ENCODE data around the gene ENTPD6.

Gene ENTPD6

DNA sequence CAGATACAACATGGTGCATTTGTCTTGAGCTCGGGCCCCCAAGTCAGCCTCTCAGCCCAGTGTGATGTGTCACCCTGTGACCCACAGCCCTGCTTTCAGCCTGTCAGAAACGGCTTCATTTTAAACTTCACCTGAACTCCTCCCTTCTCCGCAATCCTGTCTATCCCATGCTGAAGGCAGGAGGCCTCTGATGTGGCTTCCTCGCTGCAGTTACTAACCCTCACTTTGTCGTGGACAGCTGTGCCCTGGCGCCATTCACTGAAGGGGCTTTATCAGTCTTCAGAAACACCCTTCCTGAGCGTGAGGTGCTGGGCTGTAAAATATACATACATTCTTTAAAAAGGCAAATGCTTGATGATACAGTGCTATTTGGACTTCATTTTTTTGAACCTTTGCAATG is 7.9 kb upstream of the ENTPD6 start:
- in situ Hi-C loops (cut with HindIII; ENCODE audit: low sequenced_read_pairs) = no loop called here

DNA sequence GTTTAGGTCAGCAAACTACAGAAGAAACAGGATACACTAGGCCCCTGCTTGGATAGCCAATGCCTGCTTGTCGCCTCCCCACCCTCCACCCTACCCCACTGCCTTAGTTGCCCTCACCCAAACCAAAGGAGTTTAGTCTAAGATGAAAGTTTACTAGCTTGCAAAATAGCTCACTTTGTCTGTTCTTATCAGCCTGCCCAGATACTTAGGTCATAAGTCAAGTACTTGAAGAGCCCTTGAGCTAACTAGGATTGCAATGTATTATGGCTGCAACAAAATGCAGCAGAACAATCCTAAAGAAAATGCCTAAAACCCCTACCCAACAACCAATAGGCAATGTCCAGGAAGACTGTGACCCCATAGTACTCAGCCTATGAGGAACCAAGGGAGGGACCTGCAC is 7.3 kb upstream of the ENTPD6 start:
- in situ Hi-C loops (cut with HindIII; ENCODE audit: low sequenced_read_pairs) = no loop called here

DNA sequence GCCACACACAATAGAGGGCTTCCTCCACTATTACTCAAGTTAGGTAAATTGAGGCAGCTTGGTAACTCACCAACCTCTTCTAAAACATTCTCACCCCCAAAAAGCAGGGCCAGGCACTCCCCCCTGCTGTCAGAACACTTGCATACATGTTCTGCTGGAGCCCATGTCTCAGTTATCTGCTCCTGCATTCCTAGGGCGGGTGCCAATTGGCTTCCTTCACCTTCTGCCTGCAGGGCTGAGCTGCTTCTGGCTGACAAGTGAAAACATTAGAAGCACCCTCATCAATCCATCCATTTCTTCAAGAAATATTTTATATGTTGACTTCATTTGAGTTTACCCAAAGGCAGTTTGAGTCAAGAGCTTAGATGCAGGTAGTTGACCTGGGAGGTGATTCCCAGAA is 4.5 kb upstream of the ENTPD6 start:
- in situ Hi-C loops (cut with HindIII; ENCODE audit: low sequenced_read_pairs) = no loop called here

DNA sequence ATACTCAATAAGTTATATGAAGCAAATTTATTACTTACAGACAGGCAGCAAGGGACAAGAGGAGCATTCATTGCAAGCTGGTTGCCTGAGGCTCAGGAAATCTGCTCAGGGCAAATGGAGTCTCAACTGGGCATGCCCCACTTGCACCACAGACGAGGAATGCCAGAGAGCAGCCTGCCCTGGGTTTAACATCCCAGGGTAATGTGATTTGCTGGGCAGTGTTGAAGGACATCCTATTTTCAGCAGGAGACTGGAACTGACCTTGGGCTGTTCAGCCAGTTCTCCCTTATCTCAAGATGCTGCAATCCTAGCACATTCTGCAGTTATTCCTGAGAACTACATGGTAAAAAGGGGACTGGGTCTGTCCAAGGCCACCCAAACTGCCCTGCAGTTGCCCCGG is 3.8 kb upstream of the ENTPD6 start:
- in situ Hi-C loops (cut with HindIII; ENCODE audit: low sequenced_read_pairs) = no loop called here

DNA sequence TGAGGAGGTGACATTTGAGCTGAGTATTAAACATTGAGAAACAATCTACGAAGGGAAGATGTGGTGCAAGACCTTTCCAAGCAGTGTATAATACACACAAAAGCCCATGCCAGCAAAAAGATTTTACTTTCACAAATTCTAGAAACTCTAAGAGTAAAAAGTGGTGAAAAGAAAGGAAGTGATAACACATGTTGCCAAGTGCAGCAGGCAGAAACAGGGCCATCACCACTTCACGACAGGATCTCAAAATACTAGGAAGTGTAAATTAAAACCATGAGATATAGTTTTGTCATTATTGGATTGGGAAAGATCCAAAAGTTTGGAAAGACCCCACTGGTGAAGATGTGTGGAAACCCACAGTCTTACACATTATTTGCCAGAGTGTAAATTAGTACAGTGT is 1.7 kb upstream of the ENTPD6 start:
- in situ Hi-C loops (cut with HindIII; ENCODE audit: low sequenced_read_pairs) = no loop called here

DNA sequence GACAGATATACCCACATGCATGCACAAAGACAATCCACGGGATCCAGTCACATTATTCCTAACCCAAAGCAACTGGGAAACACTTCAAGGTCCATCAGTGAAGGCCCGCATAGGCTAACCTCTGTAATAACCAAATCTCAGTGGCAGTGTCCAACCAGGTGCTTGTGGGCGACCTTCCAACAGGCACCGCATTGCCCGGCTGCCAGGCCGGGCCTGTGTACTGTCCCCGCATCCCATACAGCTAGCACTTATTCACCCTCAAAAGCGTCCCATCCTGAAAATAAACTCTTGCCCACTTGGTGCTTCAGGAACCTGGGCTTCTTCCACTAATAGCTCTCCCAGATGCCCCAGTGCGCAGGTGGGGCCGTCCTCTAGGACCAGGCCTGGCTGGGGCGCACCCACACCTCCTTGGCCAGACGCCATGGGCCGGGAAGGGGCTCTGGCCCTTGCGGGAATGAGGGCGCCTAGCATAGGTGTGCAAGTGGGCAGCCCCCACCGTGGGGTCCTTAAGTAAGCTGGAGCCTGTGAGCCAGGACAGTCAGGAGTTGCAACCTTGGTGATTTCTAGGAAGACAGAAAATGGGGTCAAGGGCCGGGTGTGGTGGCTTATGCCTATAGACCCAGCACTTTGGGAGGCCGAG is 1.1 kb upstream of the ENTPD6 start:
- in situ Hi-C loops (cut with HindIII; ENCODE audit: low sequenced_read_pairs) = no loop called here

DNA sequence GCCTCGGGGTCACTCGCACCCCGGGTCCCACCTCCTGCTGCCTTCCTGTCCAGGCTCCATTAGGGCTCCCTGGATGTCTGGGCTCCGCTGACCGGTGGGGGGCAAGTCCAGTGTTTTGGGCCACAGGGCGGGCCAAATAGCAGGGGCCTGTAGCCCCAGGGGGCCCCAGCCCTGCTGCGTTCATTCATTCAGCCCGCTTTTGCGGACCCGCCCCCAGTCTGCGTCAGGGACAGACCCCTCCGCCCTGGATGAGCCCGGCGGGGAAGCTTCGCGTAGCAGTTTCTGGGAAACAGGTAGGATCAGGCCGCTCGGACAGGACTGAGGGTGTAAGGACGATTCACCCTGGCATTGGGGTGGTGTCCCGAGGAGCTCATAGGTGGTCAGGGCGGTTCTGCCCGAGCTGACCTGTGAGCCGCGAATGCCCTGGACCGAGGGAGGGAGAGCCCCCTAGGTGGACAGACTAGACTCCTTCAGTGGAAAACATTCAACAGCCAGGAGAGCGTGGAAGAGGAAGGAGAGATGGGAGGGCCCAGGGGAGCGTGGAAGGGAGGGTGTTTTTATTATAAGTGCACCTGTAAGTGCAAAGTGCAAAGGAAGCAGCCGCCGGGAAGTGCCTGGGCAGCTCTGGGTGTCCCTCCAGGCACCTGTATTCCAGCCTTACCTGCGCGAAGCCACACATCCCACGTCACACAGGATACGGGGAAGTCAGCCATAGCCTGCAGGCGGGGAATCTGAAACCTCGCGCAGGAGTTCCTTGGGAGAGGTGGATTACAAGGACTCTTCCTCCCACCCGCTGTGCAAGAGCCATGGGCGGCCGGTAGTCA is 662 bp downstream of the ENTPD6 start:
- in situ Hi-C loops (cut with HindIII; ENCODE audit: low sequenced_read_pairs) = no loop called here

DNA sequence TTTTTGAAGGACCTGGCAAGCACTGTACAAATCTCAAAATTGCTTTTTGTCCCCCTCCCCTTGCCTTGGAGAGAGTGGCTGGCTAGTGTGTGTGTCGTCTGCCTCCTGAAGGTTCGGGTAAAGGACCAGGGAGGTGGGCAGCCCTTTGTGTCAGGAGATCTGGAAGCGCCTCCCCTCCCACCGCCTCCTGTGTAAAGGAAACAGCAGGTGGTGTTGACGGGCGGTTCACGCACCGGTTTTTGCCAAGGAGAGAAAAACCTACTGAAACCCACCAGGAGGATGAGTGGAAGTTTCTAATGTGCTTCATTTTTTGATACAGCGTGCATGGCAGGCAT is 1.2 kb downstream of the ENTPD6 start:
- in situ Hi-C loops (cut with HindIII; ENCODE audit: low sequenced_read_pairs) = no loop called here

DNA sequence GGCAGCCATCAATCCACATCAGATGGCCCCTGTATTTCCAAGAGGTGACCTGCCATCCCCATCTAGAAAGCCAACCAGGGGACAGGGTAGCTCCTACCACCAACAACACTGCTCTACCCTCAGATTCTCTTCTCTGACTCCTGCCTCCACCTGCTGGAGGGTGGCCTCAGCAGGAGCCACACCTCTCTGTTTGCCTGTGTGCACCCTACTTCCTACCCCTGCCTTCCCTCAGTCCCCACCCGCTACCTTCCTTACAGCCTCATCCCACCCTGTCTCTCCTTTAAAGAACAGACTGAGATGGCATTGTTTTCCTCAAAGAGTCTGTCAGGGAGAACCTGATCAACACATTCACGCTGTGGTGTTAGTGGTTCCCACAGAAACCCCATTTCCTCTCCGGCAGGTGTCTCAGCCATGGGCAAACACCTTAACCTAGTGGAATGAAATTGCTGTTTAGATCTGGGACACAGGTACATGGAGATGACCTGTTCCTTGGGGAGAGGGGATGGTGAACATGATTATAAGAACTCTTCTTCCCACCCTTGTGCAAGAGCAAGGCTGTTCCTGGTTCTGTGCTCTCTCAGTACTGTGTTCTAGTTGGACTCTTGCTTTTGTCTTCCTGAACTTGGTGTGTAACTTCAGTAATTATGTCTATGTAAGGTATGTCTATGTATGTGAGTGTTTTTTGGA is 1.8 kb downstream of the ENTPD6 start:
- in situ Hi-C loops (cut with HindIII; ENCODE audit: low sequenced_read_pairs) = no loop called here

DNA sequence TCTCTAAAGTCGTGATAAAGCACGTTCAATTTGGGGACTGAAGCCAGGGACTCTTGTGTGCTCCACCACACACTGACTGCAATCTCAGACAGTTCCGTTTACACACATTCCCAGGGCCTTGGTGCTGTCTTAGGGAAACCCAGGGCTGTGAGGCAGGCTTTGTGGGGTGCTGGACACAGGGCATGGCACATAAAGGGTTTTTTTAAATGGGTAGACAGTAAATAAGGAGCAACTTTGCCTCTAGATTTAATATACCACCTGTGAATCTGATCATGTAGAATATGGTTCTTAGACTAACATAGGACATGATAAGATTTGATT is 2.3 kb downstream of the ENTPD6 start:
- in situ Hi-C loops (cut with HindIII; ENCODE audit: low sequenced_read_pairs) = no loop called here

DNA sequence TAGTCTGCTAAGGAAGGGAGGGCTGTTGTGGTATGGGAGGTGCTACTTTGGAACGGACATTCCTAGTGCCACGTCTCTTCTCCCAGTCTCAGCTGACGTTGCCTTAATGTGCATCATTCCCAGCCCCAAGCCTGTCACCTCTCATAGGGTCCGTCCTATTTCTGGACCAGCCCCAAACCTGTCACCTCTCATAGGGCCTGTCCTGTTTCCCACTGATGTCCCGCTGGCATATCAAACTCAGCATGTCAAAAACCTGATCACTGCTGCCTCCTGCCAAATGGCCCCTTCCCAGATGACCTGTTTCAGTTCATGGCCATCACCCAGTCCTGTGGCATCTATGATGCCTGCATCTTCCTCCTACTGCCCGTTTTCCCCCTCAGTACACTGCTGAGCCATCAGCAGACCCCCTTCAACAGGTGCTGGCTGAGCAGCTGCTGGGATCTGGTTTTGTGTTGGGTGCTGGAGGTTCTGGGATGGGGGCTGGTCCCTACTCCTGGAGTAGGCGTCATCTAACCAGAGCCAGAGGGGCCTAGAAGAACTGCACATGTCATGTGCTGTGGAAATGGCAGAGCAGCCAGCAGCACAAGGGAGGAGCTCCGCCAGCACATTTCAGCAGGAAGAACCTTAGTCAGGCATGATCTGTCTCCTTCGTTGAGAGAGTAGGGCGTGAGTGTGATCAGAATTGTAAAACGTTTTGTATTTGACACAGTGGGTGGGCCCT is 3.3 kb downstream of the ENTPD6 start:
- in situ Hi-C loops (cut with HindIII; ENCODE audit: low sequenced_read_pairs) = no loop called here

DNA sequence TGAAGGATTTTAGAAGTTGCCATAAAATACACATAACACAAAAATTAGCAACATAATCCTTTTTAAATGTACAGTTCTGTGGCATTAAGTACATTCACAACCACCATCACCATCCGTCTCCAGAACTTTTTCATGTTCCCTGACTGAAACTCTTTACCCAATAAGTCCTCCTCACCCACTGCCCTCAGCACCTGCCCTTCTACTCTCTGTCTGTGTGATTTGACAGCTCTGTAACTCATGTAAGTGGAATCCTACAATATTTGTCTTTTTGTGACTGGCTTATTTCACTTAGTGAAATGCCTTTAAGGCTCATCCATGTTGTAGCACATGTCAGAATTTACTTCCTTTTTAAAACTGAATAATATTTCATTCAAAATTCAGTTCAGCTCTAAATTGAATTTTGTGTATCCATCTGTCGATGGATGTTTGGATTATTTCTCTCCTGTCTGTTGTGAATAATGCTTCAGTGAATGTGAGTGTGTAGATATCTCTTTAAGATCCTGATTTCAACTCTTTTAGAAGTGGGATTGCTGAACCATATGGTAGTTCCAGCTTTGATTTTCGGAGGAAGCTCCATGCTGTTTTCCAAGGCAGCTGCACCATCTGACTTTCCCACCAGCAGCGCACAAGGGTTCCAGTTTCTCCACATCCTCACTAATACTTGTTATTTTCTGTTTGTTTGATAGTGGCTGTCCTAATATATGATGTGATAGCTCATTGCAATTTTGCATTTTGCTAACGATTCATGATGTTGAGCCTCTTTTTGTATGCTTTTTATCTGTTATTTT is 4.2 kb downstream of the ENTPD6 start:
- in situ Hi-C loops (cut with HindIII; ENCODE audit: low sequenced_read_pairs) = loop anchor here (10.0 kb wide), 1 partner anchor 65 kb away; no protein-coding TSS in a partner anchor

DNA sequence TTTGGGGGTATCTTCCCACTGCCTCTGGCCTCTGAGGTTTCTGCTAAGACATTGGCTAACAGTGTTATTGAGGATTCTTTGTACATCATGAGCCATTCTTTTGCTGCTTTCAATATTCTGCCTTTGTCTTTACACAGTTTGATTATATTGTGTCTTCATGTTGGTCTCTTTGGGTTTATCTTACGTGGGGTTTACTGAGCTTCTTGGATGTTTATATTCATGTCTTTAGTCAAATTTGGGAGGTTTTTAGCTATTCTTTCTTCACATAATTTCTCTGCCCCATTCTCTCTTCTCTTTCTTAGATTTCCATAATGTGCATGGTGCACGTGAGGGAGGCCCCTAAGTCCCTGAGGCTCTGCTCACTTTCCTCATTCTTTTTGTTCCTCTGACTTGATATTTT is 7.6 kb downstream of the ENTPD6 start:
- in situ Hi-C loops (cut with HindIII; ENCODE audit: low sequenced_read_pairs) = loop anchor here (10.0 kb wide), 1 partner anchor 62 kb away; no protein-coding TSS in a partner anchor

DNA sequence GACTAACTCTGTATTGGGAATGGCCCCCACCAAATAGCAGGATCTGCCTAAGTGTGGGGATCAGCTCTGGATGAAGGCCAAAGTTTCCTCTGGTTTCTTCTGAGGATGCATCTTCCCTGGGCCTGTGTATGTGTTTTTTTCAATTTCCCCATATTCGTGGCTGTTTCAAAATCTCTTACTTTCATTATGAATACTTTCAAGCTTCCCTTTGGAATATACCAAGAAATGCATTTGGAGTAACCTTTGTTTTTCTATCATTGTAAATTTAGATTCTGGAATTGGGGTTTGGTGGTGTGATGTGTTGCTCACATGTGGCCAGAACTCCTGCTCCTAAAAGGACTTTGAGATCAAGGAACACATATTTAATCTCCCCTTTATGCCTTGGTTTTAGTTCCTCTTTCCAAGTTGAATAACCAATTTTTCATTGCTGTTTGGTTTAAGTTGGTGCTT is 8.4 kb downstream of the ENTPD6 start:
- in situ Hi-C loops (cut with HindIII; ENCODE audit: low sequenced_read_pairs) = loop anchor here (10.0 kb wide), 1 partner anchor 61 kb away; no protein-coding TSS in a partner anchor

DNA sequence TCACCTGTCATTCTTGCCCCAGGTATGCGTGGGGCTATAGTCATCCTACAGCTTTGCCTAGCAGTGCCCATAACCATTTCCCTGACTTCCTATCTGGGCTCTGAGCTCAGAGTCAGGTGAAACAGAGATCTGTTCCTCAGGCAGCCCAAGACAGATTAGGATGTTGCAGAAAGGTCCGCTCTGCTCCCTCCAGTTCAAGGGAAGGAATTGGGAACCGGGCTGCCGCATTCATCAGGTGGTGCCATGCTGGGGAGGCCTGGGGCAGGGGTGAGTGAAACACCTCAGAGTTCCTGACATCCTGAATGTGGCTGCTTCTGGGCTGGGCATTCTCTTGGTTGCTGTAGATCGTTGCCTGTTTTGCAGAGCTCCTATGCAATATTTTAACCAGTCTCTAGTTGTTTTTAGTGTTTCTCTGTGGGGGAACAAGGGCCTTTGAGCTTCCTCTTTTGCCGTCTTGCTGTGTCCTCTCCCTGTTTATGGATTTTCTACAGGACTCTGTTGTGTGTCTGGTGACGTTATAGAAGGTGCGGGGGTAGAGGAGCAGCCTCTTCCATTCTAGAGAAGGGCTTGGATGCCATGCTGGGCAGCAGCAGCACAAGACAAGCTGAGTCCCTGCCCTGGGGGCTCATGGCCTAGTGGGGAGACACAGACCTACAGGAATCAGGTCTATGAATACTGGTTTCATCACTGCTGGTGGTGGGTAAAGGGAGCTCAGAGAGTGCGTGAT is 9.2 kb downstream of the ENTPD6 start:
- in situ Hi-C loops (cut with HindIII; ENCODE audit: low sequenced_read_pairs) = loop anchor here (10.0 kb wide), 1 partner anchor 60 kb away; no protein-coding TSS in a partner anchor

DNA sequence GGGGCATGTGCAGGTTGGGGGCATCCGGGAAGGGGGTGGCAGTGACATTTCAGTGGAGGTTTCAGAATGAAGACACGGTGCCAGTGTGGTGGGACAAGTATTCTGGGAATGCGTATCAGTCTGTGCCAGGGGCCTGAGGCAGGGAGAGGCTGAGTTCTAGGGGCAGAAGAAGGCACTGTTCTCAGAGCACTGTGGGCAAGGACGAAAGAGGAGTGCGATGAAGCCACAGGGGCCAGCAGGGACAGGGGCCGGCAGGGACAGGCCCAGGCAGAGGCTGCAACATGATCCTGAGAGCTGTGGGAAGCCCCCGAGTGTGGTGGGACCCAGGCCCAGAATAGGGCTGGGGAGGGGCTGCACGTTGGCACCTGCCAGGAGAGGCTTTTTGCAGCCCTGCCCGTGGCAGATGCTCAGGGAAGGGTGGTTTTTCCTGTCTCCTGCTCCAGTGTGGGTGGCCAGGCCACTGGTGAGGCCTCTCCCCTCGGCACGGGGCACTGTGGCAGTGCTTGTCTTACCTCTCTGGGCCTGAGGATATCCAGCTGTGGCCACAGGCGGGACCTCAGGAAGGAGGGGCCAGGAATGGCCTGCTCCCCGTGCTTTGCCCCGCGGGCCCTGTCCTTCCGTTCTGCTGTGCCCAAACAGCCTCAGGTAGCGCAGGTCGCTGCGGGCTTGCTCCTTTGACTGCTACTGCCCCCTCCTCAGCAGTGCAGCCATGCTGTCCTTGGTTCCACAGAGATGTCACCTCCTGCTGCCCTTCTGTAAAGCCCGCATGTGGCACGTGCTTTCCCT is 10.0 kb downstream of the ENTPD6 start:
- in situ Hi-C loops (cut with HindIII; ENCODE audit: low sequenced_read_pairs) = loop anchor here (10.0 kb wide), 1 partner anchor 59 kb away; no protein-coding TSS in a partner anchor

DNA sequence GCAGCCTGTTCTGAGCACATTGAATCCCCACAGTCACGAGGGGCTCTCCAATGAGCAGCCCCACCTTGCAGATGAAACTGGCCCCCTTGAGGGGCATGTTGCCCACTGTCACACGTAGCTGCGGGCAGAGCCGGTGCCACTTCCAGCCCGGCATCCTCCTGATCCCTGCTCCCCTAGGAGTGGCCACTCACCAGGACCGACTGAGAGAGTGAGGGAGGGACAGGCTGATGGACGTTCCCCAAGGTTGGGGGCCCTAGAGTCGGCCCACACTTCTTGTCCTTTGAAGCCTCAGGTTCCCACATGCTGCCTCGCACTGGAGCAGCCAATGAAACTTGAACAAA is 10.5 kb downstream of the ENTPD6 start:
- in situ Hi-C loops (cut with HindIII; ENCODE audit: low sequenced_read_pairs) = loop anchor here (10.0 kb wide), 1 partner anchor 59 kb away; no protein-coding TSS in a partner anchor

DNA sequence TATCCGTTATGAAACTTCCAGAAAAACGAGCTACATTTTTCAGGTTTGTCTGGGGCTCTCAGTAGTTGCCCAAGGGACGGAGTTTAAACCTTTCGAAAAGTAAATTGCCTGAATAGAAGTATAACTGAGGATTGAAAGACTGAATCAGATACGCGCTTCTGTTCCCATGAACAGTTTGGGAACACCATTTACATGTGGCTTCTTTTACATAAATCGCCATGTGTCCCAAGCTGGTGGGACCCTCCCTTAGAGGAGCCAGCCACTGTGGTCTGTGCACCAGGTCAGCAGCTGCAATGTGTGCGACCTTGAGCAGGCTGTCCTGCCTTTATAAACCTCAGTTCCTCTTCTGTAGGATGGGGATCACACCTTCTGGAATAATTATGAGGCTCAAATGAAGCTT is 11.0 kb downstream of the ENTPD6 start:
- in situ Hi-C loops (cut with HindIII; ENCODE audit: low sequenced_read_pairs) = loop anchor here (10.0 kb wide), 1 partner anchor 58 kb away; no protein-coding TSS in a partner anchor
